NCI-H460 (cell line): ENCODE measurements around the gene VPS39. TPM values are rescaled to one million over a fixed set of nuclear protein-coding genes. Genes with fewer than 3 reads are reported as not detected.
"Not testable (repeated sequence)": the region's sequence is repeated elsewhere in the genome, so short reads cannot be mapped to it uniquely, and the experiment has no call there.

Experiments used
- DNase-seq: peaks from one replicate; pipeline ENCODE4 v3.0.0-alpha.2; 2016; ENCODE audit warnings: low read depth; ENCODE audit errors: extremely low read depth
- polyA plus RNA-seq: library from polyadenylated mRNA; depleted of rRNA; stranded (reverse); fragments of >200 nt; gene quantifications from 2 replicates; pipeline ENCODE4 v1.2.3, GENCODE V29; 2014; cell fraction: nucleus; rRNA removed
- total RNA-seq: library from RNA; depleted of rRNA; stranded (reverse); fragments of >200 nt; shearing (Covaris generic); gene quantifications from 2 replicates; pipeline ENCODE4 v1.2.3, GENCODE V29; 2014; rRNA removed

Gene VPS39
- 18.8 and 27.0 TPM in 2 replicates for total RNA-seq
- 37.2 and 69.5 TPM in 2 replicates for polyA plus RNA-seq

- DNase-seq, result peak; percentile 69
Observed at GRCh38 chr15:42207674-42208579, at the start of gene VPS39. Gene VPS39 (minus strand): TSS chr15:42208304. CDS start chr15:42208153, 151 bp downstream.

- DNase-seq, result no peak
Observed at GRCh38 chr15:42253300-42253699, 45.2 kb upstream of the VPS39 start.

GRCh38 chr15:42240823-42241222, 32.7 kb upstream of the VPS39 start:
- DNase-seq, result no peak

GRCh38 chr15:42239528-42240182, 31.6 kb upstream of the VPS39 start:
- no peak for DNase-seq

- DNase-seq, result no peak
Observed at GRCh38 chr15:42233107-42233506, 25.0 kb upstream of the VPS39 start.

GRCh38 chr15:42232606-42233005, 24.5 kb upstream of the VPS39 start:
- DNase-seq, result no peak

GRCh38 chr15:42231088-42231487, 23.0 kb upstream of the VPS39 start:
- DNase-seq, result no peak

GRCh38 chr15:42228981-42229380, 20.9 kb upstream of the VPS39 start:
- DNase-seq, result not testable (repeated sequence)

- DNase-seq, result no peak
Observed at GRCh38 chr15:42228036-42228435, 19.9 kb upstream of the VPS39 start.

GRCh38 chr15:42226648-42227047, 18.5 kb upstream of the VPS39 start:
- no peak for DNase-seq

GRCh38 chr15:42220216-42220615, 12.1 kb upstream of the VPS39 start:
- DNase-seq, result no peak

- no peak for DNase-seq
Observed at GRCh38 chr15:42218953-42219592, 11.0 kb upstream of the VPS39 start.

- no peak for DNase-seq
Observed at GRCh38 chr15:42217568-42217967, 9.5 kb upstream of the VPS39 start.

GRCh38 chr15:42215913-42216829, 8.1 kb upstream of the VPS39 start:
- DNase-seq, result no peak

- no peak for DNase-seq
Observed at GRCh38 chr15:42214600-42214999, 6.5 kb upstream of the VPS39 start.

GRCh38 chr15:42213511-42213910, 5.4 kb upstream of the VPS39 start:
- DNase-seq, result no peak

- DNase-seq, result no peak
Observed at GRCh38 chr15:42210696-42211095, 2.6 kb upstream of the VPS39 start.

GRCh38 chr15:42206406-42206805, 1.7 kb downstream of the VPS39 start:
- DNase-seq, result no peak

- no peak for DNase-seq
Observed at GRCh38 chr15:42203891-42204290, 4.2 kb downstream of the VPS39 start.

- no peak for DNase-seq
Observed at GRCh38 chr15:42202653-42203052, 5.5 kb downstream of the VPS39 start.
